H4 (cell line): ENCODE data around the gene CLRN3. TPM values are rescaled to one million over a fixed set of nuclear protein-coding genes. Genes with fewer than 3 reads are reported as not detected.

Experiments used
- DNase-seq: peaks from one replicate; pipeline ENCODE4 v3.0.0-alpha.2; 2015; ENCODE audit warnings: low spot score
- total RNA-seq: library from RNA; depleted of rRNA; stranded (reverse); fragments of >200 nt; shearing (Covaris generic); gene quantifications from 2 replicates; pipeline ENCODE4 v1.2.3, GENCODE V29; 2014

CLRN3 gene
- total RNA-seq, 1 experiment from 2014 or later, result 0.64 TPM

- DNase-seq, result peak; percentile 92
These were observed 26.9 kb upstream of the CLRN3 start for GRCh38 chr10:127919418-127920271.

- no peak for DNase-seq
These were observed 25.8 kb upstream of the CLRN3 start for GRCh38 chr10:127918572-127918971.

- no peak for DNase-seq
These were observed 24.1 kb upstream of the CLRN3 start for GRCh38 chr10:127916826-127917225.

- DNase-seq, result no peak
These were observed 22.6 kb upstream of the CLRN3 start for GRCh38 chr10:127915324-127915723.

- DNase-seq, result no peak
These were observed 20.6 kb upstream of the CLRN3 start for GRCh38 chr10:127913368-127913759.

GRCh38 chr10:127912607-127913367 lies 20.0 kb upstream of the CLRN3 start:
- no peak for DNase-seq

- no peak for DNase-seq
These were observed 19.1 kb upstream of the CLRN3 start for GRCh38 chr10:127911867-127912257.

- DNase-seq, result no peak
These were observed 18.6 kb upstream of the CLRN3 start for GRCh38 chr10:127911218-127911866.

GRCh38 chr10:127910464-127910770 lies 17.7 kb upstream of the CLRN3 start:
- no peak for DNase-seq

GRCh38 chr10:127909716-127910463 lies 17.1 kb upstream of the CLRN3 start:
- DNase-seq, result no peak

GRCh38 chr10:127908959-127909267 lies 16.2 kb upstream of the CLRN3 start:
- no peak for DNase-seq

GRCh38 chr10:127908106-127908958 lies 15.6 kb upstream of the CLRN3 start:
- no peak for DNase-seq

- DNase-seq, result no peak
These were observed 14.8 kb upstream of the CLRN3 start for GRCh38 chr10:127907411-127908105.

GRCh38 chr10:127906548-127907377 lies 14.0 kb upstream of the CLRN3 start, which contains the start of gene PTPRE:
PTPRE (plus strand) TSS chr10:127907103; CDS start chr10:128040882, 133,779 bp downstream.
- peak; percentile 30 for DNase-seq

GRCh38 chr10:127905848-127906261 lies 13.1 kb upstream of the CLRN3 start:
- no peak for DNase-seq

- DNase-seq, result no peak
These were observed 12.5 kb upstream of the CLRN3 start for GRCh38 chr10:127905001-127905847.

GRCh38 chr10:127904311-127905000 lies 11.7 kb upstream of the CLRN3 start:
- DNase-seq, result no peak

GRCh38 chr10:127903789-127904188 lies 11.0 kb upstream of the CLRN3 start:
- DNase-seq, result no peak
